Osteocyte (in vitro differentiated cells): ENCODE measurements around the gene FAM219B. TPM values are rescaled to one million over a fixed set of nuclear protein-coding genes. Genes with fewer than 3 reads are reported as not detected.

Experiments
- DNase-seq: peaks from one replicate; pipeline ENCODE4 v3.0.0; 2021; ENCODE audit warnings: mixed read lengths; ENCODE audit not compliant: unreplicated experiment; ENCODE audit errors: extremely low spot score
- H3K27ac Mint-ChIP-seq: one replicate; pipeline ENCODE4 v1.8.0; 2021; ENCODE audit warnings: mild to moderate bottlenecking, mixed read lengths; ENCODE audit not compliant: unreplicated experiment
- H3K27me3 Mint-ChIP-seq: one replicate; pipeline ENCODE4 v1.8.0; 2021; ENCODE audit warnings: mixed read lengths; ENCODE audit not compliant: unreplicated experiment
- H3K36me3 Mint-ChIP-seq: one replicate; pipeline ENCODE4 v1.8.0; 2021; ENCODE audit warnings: mixed read lengths; ENCODE audit not compliant: unreplicated experiment
- H3K4me1 Mint-ChIP-seq: one replicate; pipeline ENCODE4 v1.8.0; 2021; ENCODE audit warnings: mixed read lengths; ENCODE audit not compliant: unreplicated experiment
- H3K4me3 Mint-ChIP-seq: one replicate; pipeline ENCODE4 v1.8.0; 2021; ENCODE audit warnings: mild to moderate bottlenecking, moderate library complexity, mixed read lengths; ENCODE audit not compliant: unreplicated experiment
- H3K9me3 Mint-ChIP-seq: one replicate; pipeline ENCODE4 v1.8.0; 2021; ENCODE audit warnings: mixed read lengths; ENCODE audit not compliant: unreplicated experiment
- total RNA-seq: library from RNA; stranded (reverse); gene quantifications from 2 replicates; pipeline ENCODE4 v1.2.1, GENCODE V29; 2021
- TF ChIP-seq, protein P1 (sequence below): fragments of 200-600 bp; sonication (generic); IDR thresholded peaks from 2 replicates; pipeline ENCODE4 v1.5.0; 2021; ENCODE audit warnings: antibody characterized with exemption, mild to moderate bottlenecking, moderate library complexity

Gene FAM219B
- total RNA-seq, 1 donor from 2014 or later: 70.4 TPM

- TF ChIP-seq, protein P1, sequence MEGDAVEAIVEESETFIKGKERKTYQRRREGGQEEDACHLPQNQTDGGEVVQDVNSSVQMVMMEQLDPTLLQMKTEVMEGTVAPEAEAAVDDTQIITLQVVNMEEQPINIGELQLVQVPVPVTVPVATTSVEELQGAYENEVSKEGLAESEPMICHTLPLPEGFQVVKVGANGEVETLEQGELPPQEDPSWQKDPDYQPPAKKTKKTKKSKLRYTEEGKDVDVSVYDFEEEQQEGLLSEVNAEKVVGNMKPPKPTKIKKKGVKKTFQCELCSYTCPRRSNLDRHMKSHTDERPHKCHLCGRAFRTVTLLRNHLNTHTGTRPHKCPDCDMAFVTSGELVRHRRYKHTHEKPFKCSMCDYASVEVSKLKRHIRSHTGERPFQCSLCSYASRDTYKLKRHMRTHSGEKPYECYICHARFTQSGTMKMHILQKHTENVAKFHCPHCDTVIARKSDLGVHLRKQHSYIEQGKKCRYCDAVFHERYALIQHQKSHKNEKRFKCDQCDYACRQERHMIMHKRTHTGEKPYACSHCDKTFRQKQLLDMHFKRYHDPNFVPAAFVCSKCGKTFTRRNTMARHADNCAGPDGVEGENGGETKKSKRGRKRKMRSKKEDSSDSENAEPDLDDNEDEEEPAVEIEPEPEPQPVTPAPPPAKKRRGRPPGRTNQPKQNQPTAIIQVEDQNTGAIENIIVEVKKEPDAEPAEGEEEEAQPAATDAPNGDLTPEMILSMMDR: no peak
- no peak overlapping the region for H3K4me3 Mint-ChIP-seq
- no peak overlapping the region for H3K27ac Mint-ChIP-seq
- no peaks in the 10 kb centered on the region for H3K27me3 Mint-ChIP-seq
- H3K4me1 Mint-ChIP-seq: no peaks in the 10 kb centered on the region
- no peaks in the 10 kb centered on the region for H3K9me3 Mint-ChIP-seq
- DNase-seq: no peak
- H3K36me3 Mint-ChIP-seq: peaks cover 34% of the 10 kb centered on the region
These were observed 56.3 kb downstream of the FAM219B start for GRCh38 chr15:74850393-74850792.

Other genes with a start within 250 kb of the FAM219B start
- gene EDC3, start 210.8 kb downstream of the FAM219B start, total RNA-seq: 42.9 and 54.2 TPM in 2 replicates
- 0.18 and 0.24 TPM in 2 replicates for gene CYP1A1, start 181.3 kb downstream of the FAM219B start, total RNA-seq
- not detected in 2 replicates for gene CYP1A2, start 158.0 kb downstream of the FAM219B start, total RNA-seq
- 56.0 and 57.0 TPM in 2 replicates for gene CSK, start 124.8 kb downstream of the FAM219B start, total RNA-seq
- not detected in 2 replicates for gene LMAN1L, start 94.0 kb downstream of the FAM219B start, total RNA-seq
- gene CPLX3, start 80.2 kb downstream of the FAM219B start, total RNA-seq: not detected in 2 replicates
- 30.6 and 32.4 TPM in 2 replicates for gene ULK3, start 63.7 kb downstream of the FAM219B start, total RNA-seq
- gene SCAMP2, start 33.5 kb downstream of the FAM219B start, total RNA-seq: 65.0 and 73.4 TPM in 2 replicates
- 30.1 TPM in 2 replicates for gene MPI, start 16.8 kb downstream of the FAM219B start, total RNA-seq
- gene COX5A, start 31.2 kb upstream of the FAM219B start, total RNA-seq: 152 and 154 TPM in 2 replicates
- gene RPP25, start 49.9 kb upstream of the FAM219B start, total RNA-seq: 19.8 and 20.1 TPM in 2 replicates
- gene SCAMP5, start 88.7 kb upstream of the FAM219B start, total RNA-seq: 23.5 and 24.1 TPM in 2 replicates
- 11.9 and 12.7 TPM in 2 replicates for gene PPCDC, start 116.7 kb upstream of the FAM219B start, total RNA-seq